ENCODE measurements around the gene RGS14. TPM values are rescaled to one million over a fixed set of nuclear protein-coding genes. Genes with fewer than 3 reads are reported as not detected.
"Not testable (repeated sequence)": the region's sequence is repeated elsewhere in the genome, so short reads cannot be mapped to it uniquely, and the experiment has no call there.

The RGS14 gene
- total RNA-seq, 1 donor from 2014 or later: 4.5 TPM

DNA sequence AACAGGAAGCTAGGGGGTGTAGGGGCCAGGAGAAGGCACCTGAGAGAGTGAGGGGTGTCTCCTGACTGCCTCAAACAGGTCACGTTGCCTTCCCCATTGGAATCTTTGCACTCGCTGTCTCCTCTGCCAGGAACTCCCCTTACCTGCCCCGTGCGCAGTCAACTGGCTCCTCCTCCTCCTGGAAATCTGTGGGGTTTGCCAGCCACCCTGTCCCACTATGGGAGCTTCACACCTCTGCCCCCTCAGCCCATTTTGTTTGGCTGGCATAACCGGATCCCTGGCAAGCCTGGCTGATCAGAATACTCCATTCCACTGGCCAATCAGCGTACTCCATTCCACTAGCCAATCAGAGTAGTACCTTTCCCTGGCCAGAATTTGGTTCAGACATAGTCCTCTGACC is 16.1 kb downstream of the RGS14 start:
- no peaks in the 10 kb centered on the region for H3K9me3 ChIP-seq
- H3K4me3 ChIP-seq: no peak overlapping the region
- intact Hi-C loops (cut with DNase I): no loop called here
- H3K36me3 ChIP-seq: no peaks in the 10 kb centered on the region
- no peak for DNase-seq (ENCODE audit: low spot score in 2 of 2)
- H3K27ac ChIP-seq: no peak overlapping the region
- H3K27me3 ChIP-seq: no peaks in the 10 kb centered on the region
- H3K4me1 ChIP-seq: no peaks in the 10 kb centered on the region
- TF ChIP-seq, protein P1, sequence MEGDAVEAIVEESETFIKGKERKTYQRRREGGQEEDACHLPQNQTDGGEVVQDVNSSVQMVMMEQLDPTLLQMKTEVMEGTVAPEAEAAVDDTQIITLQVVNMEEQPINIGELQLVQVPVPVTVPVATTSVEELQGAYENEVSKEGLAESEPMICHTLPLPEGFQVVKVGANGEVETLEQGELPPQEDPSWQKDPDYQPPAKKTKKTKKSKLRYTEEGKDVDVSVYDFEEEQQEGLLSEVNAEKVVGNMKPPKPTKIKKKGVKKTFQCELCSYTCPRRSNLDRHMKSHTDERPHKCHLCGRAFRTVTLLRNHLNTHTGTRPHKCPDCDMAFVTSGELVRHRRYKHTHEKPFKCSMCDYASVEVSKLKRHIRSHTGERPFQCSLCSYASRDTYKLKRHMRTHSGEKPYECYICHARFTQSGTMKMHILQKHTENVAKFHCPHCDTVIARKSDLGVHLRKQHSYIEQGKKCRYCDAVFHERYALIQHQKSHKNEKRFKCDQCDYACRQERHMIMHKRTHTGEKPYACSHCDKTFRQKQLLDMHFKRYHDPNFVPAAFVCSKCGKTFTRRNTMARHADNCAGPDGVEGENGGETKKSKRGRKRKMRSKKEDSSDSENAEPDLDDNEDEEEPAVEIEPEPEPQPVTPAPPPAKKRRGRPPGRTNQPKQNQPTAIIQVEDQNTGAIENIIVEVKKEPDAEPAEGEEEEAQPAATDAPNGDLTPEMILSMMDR (IDR thresholded peaks at IDR 0.05): no peak

DNA sequence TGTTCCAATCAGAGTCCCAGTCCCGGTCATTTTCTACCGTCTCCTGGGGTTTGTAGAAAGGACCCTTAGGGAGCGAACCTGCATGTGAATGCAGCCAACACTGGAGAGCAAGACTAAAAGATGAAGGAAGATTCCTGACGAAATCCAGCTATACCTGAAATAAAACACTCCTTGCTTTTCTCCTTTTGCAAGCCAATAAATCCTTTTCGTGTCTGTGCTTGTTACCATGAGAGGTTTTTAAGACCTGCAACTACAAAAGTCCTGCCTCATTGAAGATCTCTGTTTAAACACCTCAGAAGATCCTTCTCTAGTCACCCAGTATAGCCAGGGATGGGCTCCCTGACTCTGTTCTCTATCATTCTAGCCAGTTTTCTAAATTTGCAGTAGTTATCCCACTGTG is 16.5 kb downstream of the RGS14 start:
- H3K27me3 ChIP-seq: no peaks in the 10 kb centered on the region
- intact Hi-C loops (cut with DNase I): no loop called here
- H3K4me1 ChIP-seq: no peaks in the 10 kb centered on the region
- TF ChIP-seq, protein P1 (IDR thresholded peaks at IDR 0.05): no peak
- no peaks in the 10 kb centered on the region for H3K9me3 ChIP-seq
- H3K36me3 ChIP-seq: no peaks in the 10 kb centered on the region
- H3K27ac ChIP-seq: no peak overlapping the region
- no peak for DNase-seq (ENCODE audit: low spot score in 2 of 2)
- no peak overlapping the region for H3K4me3 ChIP-seq

DNA sequence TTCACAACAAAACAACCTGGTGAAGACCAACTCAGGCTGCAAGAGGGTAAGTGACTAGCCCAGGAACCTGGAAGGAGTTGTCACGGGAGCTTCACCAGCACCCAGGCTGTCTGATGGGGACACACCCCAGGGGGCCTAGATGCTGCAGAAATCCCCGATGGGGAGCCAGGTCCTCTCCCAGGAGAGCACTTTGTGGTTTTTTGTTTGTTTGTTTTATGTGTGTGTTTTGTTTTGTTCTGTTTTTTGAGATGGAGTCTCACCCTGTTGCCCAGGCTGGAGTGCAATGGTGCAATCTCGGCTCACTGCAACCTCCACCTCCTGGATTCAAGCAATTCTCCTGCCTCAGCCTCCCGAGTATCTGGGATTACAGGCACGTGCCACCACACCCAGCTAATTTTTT is 17.8 kb downstream of the RGS14 start:
- H3K9me3 ChIP-seq; H3K27ac ChIP-seq; H3K36me3 ChIP-seq; H3K27me3 ChIP-seq; DNase-seq (ENCODE audit: low spot score in 2 of 2); H3K4me1 ChIP-seq; intact Hi-C loops (cut with DNase I); H3K4me3 ChIP-seq: not testable (repeated sequence)

DNA sequence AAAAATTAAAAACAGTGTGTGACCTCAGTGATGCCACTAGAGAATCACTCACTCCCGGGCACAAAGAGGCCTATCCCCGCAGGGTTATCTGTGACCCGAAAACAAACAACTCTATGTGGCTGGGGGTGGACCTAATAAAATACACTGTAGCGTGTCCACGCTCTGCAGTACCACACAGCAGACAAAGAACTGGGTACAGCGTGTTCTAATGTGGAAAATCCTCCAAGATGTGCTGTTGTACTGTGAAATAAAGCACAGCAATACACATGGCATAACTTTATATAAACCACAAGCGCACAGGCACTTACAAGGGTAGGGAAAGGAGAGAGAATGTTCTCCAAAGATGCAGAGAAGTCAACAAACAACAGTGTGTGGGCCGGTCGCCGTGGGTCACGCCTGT is 18.4 kb downstream of the RGS14 start:
- intact Hi-C loops (cut with DNase I): no loop called here
- TF ChIP-seq, protein P1 (IDR thresholded peaks at IDR 0.05): no peak
- H3K4me1 ChIP-seq: no peaks in the 10 kb centered on the region

DNA sequence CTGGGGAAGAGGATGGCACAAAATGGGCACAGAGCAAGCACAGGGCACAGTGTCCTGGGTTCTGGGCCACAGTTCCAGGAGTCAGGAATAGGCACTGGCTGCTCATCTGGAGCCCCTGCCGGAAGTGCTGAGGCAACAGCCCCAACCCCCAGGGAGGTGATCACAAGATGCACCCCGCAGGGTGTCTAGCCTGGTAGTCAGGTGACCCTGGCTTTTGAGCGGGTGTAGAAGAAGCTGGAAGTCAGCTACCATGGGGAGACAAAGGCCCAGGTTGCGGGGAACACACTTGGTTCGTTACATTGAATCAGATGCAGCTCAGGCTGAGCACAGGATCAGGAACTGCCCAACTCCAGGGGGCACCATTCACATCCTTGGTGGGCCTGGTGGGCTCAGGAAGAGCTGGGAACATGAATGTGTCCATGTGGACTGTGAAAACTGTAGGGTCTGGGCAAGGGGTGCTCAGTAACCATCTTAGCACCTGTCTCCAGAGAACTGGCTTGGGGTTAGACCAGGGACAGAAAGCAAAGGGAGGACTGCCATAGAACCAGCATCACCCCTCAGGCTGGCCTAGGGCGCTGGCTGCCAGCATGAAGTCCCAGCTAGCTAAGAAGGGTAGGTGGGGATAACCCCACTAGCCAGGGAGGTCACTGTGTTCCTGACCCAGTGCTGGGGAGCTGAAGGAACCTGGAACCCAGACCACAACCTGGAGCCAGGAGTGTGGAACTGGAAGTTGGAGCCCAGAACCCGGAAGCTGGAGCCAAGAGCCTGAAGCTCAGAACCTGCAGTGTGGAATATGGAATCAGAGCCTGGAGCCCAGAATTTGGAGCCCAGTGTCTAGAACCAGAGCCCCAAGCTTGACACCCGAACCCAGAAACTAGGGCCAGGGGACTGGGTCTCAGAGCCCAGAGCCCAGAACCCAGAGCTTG is 20.4 kb downstream of the RGS14 start:
- no peak for DNase-seq (ENCODE audit: low spot score in 2 of 2)
- TF ChIP-seq, protein P1 (IDR thresholded peaks at IDR 0.05): no peak
- no peaks in the 10 kb centered on the region for H3K36me3 ChIP-seq
- H3K27ac ChIP-seq: no peak overlapping the region
- no peaks in the 10 kb centered on the region for H3K9me3 ChIP-seq
- no peaks in the 10 kb centered on the region for H3K4me1 ChIP-seq
- intact Hi-C loops (cut with DNase I): no loop called here
- H3K27me3 ChIP-seq: no peaks in the 10 kb centered on the region
- no peak overlapping the region for H3K4me3 ChIP-seq

More for the DNA sequence above, 18.4 kb downstream of the RGS14 start:
- no peak overlapping the region for H3K4me3 ChIP-seq
- H3K27ac ChIP-seq: no peak overlapping the region
- no peaks in the 10 kb centered on the region for H3K27me3 ChIP-seq
- no peaks in the 10 kb centered on the region for H3K36me3 ChIP-seq
- no peaks in the 10 kb centered on the region for H3K9me3 ChIP-seq
- DNase-seq (ENCODE audit: low spot score in 2 of 2): no peak
